ENCODE results near the gene ZNF100. TPM values are rescaled to one million over a fixed set of nuclear protein-coding genes. Genes with fewer than 3 reads are reported as not detected.
"Not testable (repeated sequence)": the region's sequence is repeated elsewhere in the genome, so short reads cannot be mapped to it uniquely, and the experiment has no call there.

The ZNF100 gene
- total RNA-seq: 7.1 and 7.3 TPM in 2 replicates

GRCh38 chr19:21767065-21767800, at the start of gene ZNF100:
Gene ZNF100, minus strand, starts transcription at chr19:21767579. Its CDS starts 150 bp downstream, at chr19:21767429.
- peak; percentile 98 for DNase-seq

GRCh38 chr19:21812448-21812847, 45.1 kb upstream of the ZNF100 start:
- DNase-seq: no peak

- DNase-seq: not testable (repeated sequence)
These were observed 41.1 kb upstream of the ZNF100 start for GRCh38 chr19:21808400-21809000.

GRCh38 chr19:21789466-21790085, 22.2 kb upstream of the ZNF100 start:
- no peak for DNase-seq

- no peak for DNase-seq
These were observed 19.6 kb upstream of the ZNF100 start for GRCh38 chr19:21786936-21787335.

GRCh38 chr19:21775792-21776191, 8.4 kb upstream of the ZNF100 start:
- not testable (repeated sequence) for DNase-seq

GRCh38 chr19:21766705-21767064, 694 bp downstream of the ZNF100 start:
- DNase-seq: not testable (repeated sequence)

GRCh38 chr19:21765151-21765550, 2.2 kb downstream of the ZNF100 start:
- DNase-seq: no peak

- DNase-seq: not testable (repeated sequence)
These were observed 5.8 kb downstream of the ZNF100 start for GRCh38 chr19:21761547-21761946.

GRCh38 chr19:21758296-21758695, 9.1 kb downstream of the ZNF100 start:
- no peak for DNase-seq

GRCh38 chr19:21755555-21755954, 11.8 kb downstream of the ZNF100 start:
- DNase-seq: not testable (repeated sequence)

GRCh38 chr19:21751384-21751783, 16.0 kb downstream of the ZNF100 start:
- no peak for DNase-seq

- DNase-seq: no peak
These were observed 16.7 kb downstream of the ZNF100 start for GRCh38 chr19:21750586-21751128.

GRCh38 chr19:21749090-21749489, 18.3 kb downstream of the ZNF100 start:
- no peak for DNase-seq

GRCh38 chr19:21748088-21748487, 19.3 kb downstream of the ZNF100 start:
- no peak for DNase-seq

- DNase-seq: no peak
These were observed 26.8 kb downstream of the ZNF100 start for GRCh38 chr19:21740559-21740958.

GRCh38 chr19:21726942-21727747, 40.2 kb downstream of the ZNF100 start:
- not testable (repeated sequence) for DNase-seq

GRCh38 chr19:21713761-21714160, 53.6 kb downstream of the ZNF100 start:
- no peak for DNase-seq

GRCh38 chr19:21709464-21709863, 57.9 kb downstream of the ZNF100 start:
- DNase-seq: no peak

- DNase-seq: not testable (repeated sequence)
These were observed 59.5 kb downstream of the ZNF100 start for GRCh38 chr19:21707878-21708277.

GRCh38 chr19:21707065-21707464, 60.3 kb downstream of the ZNF100 start:
- DNase-seq: no peak

GRCh38 chr19:21705393-21705792, 62.0 kb downstream of the ZNF100 start:
- no peak for DNase-seq

- no peak for DNase-seq
These were observed 63.1 kb downstream of the ZNF100 start for GRCh38 chr19:21704320-21704719.

Measured in dermis blood vessel endothelial cell (primary cell).